ENCODE results near the gene CYB5D1.

DNA sequence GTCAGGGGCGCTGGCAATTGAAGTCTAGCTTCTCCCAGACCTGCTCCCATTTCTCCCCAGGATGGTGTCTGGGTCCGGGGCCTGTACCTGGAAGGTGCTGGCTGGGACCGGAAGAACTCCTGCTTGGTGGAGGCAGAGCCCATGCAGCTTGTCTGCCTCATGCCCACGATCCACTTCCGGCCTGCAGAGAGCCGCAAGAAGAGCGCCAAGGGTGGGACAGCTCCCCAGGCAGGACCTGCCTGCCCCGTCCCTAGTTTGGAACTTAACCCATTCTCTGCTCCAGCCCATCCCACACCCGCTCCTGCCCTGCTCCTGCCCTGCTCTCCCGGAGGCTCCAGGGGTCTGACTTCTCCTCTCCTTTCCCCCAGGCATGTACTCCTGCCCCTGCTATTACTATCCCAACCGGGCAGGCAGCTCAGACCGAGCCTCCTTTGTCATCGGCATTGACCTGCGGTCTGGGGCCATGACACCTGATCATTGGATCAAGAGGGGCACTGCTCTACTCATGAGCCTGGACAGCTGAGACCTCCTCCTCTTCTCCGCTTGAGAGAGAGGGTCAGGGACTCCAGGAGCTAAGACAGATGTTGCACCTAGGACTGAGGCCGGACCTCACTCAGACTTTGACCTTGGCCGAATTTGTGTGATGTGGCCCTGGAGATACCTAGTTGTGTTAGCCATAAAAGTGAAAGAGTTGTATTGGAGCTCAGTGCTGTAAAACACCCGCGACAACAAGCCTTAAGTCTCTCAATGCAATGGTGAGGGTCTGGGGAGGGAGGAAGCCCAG lies 24.6 kb upstream of the CYB5D1 start:
- TF ChIP-seq, protein P1, sequence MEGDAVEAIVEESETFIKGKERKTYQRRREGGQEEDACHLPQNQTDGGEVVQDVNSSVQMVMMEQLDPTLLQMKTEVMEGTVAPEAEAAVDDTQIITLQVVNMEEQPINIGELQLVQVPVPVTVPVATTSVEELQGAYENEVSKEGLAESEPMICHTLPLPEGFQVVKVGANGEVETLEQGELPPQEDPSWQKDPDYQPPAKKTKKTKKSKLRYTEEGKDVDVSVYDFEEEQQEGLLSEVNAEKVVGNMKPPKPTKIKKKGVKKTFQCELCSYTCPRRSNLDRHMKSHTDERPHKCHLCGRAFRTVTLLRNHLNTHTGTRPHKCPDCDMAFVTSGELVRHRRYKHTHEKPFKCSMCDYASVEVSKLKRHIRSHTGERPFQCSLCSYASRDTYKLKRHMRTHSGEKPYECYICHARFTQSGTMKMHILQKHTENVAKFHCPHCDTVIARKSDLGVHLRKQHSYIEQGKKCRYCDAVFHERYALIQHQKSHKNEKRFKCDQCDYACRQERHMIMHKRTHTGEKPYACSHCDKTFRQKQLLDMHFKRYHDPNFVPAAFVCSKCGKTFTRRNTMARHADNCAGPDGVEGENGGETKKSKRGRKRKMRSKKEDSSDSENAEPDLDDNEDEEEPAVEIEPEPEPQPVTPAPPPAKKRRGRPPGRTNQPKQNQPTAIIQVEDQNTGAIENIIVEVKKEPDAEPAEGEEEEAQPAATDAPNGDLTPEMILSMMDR (IDR thresholded peaks at IDR 0.05), result no peak
- no peak for TF ChIP-seq EP300 (IDR thresholded peaks at IDR 0.05)

All from sigmoid colon (tissue), 4 donors.